ENCODE measurements around the gene RPL10.

The RPL10 gene

GRCh38 chrX:154401045-154401799 lies 3.0 kb downstream of the RPL10 start:
- peak in 1 of 2 donors; percentile 12 for DNase-seq

- no peak for DNase-seq
These were observed 3.9 kb downstream of the RPL10 start for GRCh38 chrX:154401918-154402621.

DNA sequence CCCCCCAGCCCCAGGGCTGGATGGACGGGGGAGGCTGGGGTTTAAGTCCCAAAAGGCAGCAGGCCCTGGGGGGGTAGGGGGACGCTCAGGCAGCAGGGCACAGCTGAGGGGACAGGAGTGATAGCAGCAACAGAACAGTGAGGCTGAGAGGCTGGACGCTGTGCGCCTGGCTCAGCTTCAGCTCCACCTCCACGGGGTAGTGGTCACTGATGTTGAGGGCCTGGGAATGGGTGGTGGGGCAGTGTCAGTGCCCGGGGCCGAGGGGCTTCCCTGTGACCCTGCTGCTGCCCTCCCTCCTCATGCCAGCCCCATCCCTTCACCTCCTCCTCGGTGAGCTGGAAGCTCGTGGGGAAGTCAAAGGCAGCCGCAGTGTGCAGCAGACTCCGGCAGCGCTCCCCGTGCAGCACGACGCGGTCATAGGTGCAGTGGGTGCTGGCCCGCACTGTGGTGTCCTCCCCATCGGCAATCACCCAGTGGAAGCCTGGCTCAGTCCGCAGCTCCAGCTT lies 4.5 kb downstream of the RPL10 start:
- DNase-seq = no peak

DNA sequence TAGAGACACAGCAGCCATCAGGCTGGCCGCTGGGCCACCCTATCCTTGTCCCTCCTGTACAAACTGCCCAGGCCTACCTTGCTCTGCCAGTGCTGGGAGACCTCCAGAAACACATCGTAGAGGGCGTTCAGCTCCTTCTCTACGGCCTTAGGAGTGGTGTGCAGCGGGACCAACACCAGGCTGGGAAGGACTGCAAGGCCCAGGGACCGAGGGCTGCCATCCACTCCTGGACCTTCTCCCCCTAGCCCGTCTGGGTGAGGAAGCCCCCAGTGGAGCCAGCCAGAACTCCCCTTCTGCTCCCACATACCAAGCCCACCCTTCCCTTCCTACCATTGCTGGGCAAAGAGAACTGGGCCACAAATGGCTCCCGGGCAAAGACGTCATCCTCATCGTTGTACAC lies 5.0 kb downstream of the RPL10 start:
- DNase-seq = no peak

GRCh38 chrX:154403858-154404257 lies 5.7 kb downstream of the RPL10 start:
- DNase-seq = no peak

DNA sequence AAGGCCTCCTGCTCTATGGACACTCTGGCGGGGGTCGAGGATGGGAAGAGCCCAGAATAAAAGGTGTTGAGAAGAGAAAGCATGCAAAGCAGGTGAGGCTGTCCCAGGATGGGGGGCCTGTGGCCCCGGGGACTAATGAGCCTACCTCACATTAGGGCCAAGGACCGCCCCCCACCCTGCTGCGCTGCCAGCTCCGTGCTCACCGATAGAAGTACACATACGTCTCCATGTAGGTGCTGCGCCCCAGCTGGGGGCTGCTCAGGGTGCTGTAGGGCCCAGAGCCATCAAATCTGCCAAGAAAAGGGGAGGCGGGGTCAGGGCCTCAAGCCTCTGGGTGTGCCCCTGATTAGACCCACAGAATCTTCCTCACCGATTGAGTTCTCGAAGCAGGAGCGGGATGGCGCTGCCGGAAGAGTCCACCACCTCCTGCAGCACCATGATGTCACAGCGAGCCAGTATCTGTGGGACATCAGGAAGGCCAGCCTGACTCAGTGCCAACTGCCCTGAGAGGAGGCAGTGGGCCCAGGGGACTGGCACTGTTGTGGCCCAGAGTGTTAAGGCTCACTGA lies 6.5 kb downstream of the RPL10 start:
- DNase-seq = no peak

DNA sequence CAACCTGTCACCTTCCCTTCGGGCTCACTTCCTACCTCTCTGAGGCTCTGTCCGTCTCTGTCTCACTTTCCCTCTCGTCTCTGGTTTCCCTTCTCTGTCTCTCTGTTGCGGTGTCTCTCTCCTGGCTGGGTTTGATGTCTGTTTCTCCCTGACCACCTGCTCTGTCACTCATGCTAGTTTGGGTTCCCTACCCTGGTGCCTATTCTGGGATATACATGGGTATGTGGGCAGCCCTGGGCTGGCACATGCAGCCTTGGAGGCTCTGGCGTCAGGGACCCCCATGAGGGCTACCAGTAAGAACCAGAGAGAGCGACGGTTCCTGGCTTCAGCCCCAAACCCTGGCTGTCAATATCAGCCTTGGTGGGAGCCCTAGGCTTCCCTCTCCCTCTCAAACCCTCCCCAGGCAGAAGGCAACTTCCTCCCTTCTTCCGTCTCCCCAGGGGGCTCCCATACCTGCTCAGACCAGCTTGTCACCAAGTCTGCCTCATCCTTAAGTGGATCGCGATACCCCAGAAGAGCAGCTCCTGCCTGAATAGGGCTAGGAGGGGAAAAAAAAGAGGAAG lies 10.6 kb downstream of the RPL10 start:
- DNase-seq = no peak

GRCh38 chrX:154409222-154409871 lies 11.2 kb downstream of the RPL10 start, which contains the start of gene DNASE1L1:
Gene DNASE1L1, minus strand, starts transcription at chrX:154409254. Its CDS starts 3,686 bp downstream, at chrX:154405568.
- peak; percentile 88 to 92 for DNase-seq

GRCh38 chrX:154411981-154412340 lies 13.8 kb downstream of the RPL10 start:
- DNase-seq = peak; percentile 25 to 64

GRCh38 chrX:154412468-154412867 lies 14.3 kb downstream of the RPL10 start:
- DNase-seq = peak; percentile 38 to 45

DNA sequence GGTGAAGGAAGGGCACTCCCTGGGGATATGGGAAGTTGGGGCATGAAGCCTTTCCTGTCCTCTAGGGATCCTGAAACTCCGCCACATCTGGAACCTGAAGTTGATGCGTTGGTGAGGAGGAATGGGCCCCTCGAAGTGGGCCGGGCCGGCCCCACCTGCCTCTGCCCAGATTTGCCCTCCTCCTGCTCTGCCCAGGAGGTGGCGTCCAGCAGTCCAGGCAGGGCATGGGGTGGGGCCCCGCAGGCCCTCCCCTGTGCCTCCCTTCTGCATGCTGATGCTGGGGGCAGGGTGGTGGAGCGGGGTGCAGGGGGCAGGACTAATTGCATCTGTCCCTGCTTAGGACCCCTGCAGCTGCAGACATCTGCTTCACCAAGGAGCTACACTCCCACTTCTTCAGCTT lies 15.0 kb downstream of the RPL10 start:
- DNase-seq = no peak

GRCh38 chrX:154417157-154417556 lies 19.0 kb downstream of the RPL10 start:
- no peak for DNase-seq

- no peak for DNase-seq
These were observed 21.0 kb downstream of the RPL10 start for GRCh38 chrX:154419189-154419588.

DNA sequence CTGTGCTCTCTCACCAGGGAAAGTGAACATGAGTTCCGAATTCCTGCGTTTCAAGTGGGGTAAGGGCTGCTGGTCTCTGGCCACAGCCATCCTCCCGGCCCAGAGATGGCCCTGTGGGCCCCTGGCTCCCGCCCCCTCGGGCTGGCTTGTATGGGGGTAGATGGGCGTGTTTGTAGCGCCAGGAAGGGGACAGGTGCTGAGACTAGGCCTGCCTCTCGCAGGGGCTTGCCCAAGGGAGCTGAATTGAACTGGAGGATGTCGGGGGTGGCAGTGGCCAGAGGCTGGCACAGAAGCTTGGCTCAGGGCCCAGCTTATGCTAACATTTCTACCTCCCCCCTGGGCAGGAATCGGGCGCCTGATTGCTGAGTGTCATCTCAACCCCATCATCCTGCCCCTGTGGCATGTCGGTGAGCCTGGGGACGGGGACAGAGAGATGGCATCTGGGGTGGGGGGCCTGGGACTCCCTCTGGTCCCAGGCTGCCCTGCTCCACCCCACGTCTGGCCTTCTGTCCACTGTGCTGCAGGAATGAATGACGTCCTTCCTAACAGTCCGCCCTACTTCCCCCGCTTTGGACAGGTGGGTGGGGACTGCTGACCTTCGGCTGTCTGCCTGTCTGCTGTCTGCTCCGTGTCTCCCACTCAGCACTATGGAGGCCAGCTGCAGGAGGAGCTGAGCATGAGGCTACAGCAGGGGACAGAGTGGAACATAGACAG lies 21.7 kb downstream of the RPL10 start:
- DNase-seq = no peak

GRCh38 chrX:154420402-154420756 lies 22.2 kb downstream of the RPL10 start:
- DNase-seq = no peak

GRCh38 chrX:154426916-154427770 lies 29.0 kb downstream of the RPL10 start:
- peak; percentile 34 to 50 for DNase-seq

DNA sequence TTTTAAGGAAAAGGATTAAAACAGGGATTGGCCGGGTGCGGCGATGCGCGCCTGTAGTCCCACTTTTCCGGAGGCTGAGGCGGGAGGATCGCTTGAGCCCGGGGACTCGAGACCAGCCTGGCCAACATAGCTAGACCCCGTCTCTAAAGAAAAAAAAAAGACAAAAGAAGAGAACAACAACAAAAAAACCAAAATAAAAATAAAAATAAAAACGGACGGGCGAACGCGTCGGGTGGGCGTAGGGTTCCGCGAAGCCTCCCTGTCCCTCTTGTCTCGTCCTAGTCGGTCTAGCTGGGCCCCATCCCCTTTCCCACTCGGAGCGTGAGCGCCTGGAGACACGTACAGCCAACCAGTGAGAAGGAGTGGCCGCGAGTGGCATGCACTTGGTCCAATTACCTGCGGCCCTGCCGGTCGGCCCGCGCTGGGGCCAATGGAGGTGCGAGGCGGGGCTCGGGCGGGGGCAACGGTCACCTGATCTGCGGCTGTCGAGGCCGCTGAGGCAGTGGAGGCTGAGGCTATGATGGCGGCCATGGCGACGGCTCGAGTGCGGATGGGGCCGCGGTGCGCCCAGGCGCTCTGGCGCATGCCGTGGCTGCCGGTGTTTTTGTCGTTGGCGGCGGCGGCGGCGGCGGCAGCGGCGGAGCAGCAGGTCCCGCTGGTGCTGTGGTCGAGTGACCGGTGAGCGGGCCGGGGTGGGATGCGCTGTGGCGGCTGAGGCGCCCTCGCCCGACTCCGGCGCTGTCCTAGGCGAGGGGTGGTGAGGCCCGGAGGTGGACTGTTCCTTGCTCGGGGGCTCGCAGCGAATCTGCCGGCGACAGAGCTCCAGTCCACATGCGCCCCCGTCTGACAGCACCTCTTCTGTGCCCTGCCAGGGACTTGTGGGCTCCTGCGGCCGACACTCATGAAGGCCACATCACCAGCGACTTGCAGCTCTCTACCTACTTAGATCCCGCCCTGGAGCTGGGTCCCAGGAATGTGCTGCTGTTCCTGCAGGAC lies 30.3 kb downstream of the RPL10 start, which contains the start of gene ATP6AP1:
TSS of gene ATP6AP1 (plus strand) at position 502 of the 996 bp plus-strand sequence. CDS start at position 518, 16 bp downstream.
- DNase-seq = peak; percentile 92 to 95

- peak; percentile 38 to 57 for DNase-seq
These were observed 31.5 kb downstream of the RPL10 start for GRCh38 chrX:154429711-154430110.

GRCh38 chrX:154430479-154430878 lies 32.3 kb downstream of the RPL10 start:
- peak in 1 of 2 donors; percentile 47 for DNase-seq

DNA sequence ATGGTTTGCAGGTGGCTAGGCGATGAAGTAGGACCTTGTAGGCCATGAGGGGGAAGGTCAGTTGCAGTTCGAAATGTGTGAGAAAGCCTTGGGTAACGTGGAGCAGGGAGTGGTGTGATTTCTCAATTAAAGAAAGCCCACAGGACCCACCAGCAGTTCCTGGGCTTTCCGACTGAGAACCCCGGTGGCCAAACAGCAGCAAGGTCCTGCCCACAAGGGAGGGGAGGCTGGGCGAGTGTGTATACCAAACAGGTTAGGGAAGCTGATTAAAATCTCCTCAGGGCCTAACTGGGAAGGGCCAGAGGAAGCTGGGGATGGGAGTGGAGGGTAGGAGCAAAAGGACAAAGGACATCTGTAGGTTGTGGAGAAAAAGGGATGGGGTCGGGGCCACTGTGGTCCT lies 32.7 kb downstream of the RPL10 start:
- peak; percentile 70 to 84 for DNase-seq

All from inflammatory macrophage (primary cell).